Measurements from ENCODE around the gene GIPC3. TPM values are rescaled to one million over a fixed set of nuclear protein-coding genes. Genes with fewer than 3 reads are reported as not detected.
A peak's percentile ranks its signal among the peaks of the same experiment; 100 is the strongest.

The GIPC3 gene
- total and polyA plus RNA-seq, 2 experiments from 2014 or later: 0.48 to 0.59 TPM

GRCh38 chr19:3606174-3606689 is 21.0 kb downstream of the GIPC3 start:
- ATAC-seq (peak; percentile 58), DNase-seq (ENCODE audit: low spot score) (peak; percentile 65)
- peak overlapping the region; percentile 56 for H3K4me3 Mint-ChIP-seq
- TF ChIP-seq EZH2phosphoT487 (IDR thresholded peaks at IDR 0.05; ENCODE audit: unreplicated experiment) (no peak), STAT1 (IDR thresholded peaks at IDR 0.05; ENCODE audit: unreplicated experiment) (no peak), ZNF462 (CRISPR knock-in tag; IDR thresholded peaks at IDR 0.05) (no peak), ZNF114 (CRISPR knock-in tag; IDR thresholded peaks at IDR 0.05) (no peak), REST (IDR thresholded peaks at IDR 0.05; ENCODE audit: unreplicated experiment) (no peak), JUNB (IDR thresholded peaks at IDR 0.05; ENCODE audit: unreplicated experiment) (no peak), CTCF (conservative IDR thresholded peaks at IDR 0.05; ENCODE audit: low read depth in 2 of 2) (no peak), NANOG (IDR thresholded peaks at IDR 0.05; ENCODE audit: borderline replicate concordance) (no peak), POLR2AphosphoS5 (IDR thresholded peaks at IDR 0.05; ENCODE audit: low read depth) (no peak), EZH2 (IDR thresholded peaks at IDR 0.05; ENCODE audit: low read depth, unreplicated experiment) (no peak), ETS1 (IDR thresholded peaks at IDR 0.05) (no peak), ZNF331 (CRISPR knock-in tag; IDR thresholded peaks at IDR 0.05; ENCODE audit: low read depth) (no peak), CREB1 (CRISPR knock-in tag; IDR thresholded peaks at IDR 0.05; ENCODE audit: low read depth) (no peak)
- Histone ChIP-seq H3K27ac (ENCODE audit: low read depth) (no peak overlapping the region), H3K9me2 (ENCODE audit: insufficient read depth) (no peaks in the 10 kb centered on the region), H3K27me3 (ENCODE audit: insufficient read depth) (peaks cover 11% of the 10 kb centered on the region), H3F3A (replicated peaks; ENCODE audit: low read depth) (peaks cover 4% of the 10 kb centered on the region; the same call in 1 of the 2 replicates), H3K4me1 (ENCODE audit: insufficient read depth) (peaks cover 10% of the 10 kb centered on the region), H3K4me3 (peak overlapping the region; percentile 64), H2AFZ (peak overlapping the region; percentile 80), H3K79me2 (replicated peaks; ENCODE audit: insufficient read depth) (no peaks in the 10 kb centered on the region), H3K36me3 (ENCODE audit: insufficient read depth) (no peaks in the 10 kb centered on the region), H3K4me2 (peak overlapping the region; percentile 95), H4K20me1 (replicated peaks; ENCODE audit: insufficient read depth) (no peaks in the 10 kb centered on the region)
- peaks cover 8% of the 10 kb centered on the region; the same call in 2 of the 3 replicates for H3K36me3 Mint-ChIP-seq (ENCODE audit: low read depth)
- H3K4me1 Mint-ChIP-seq: peaks cover 11% of the 10 kb centered on the region
- no peaks in the 10 kb centered on the region for H3K9me3 Mint-ChIP-seq
- peaks cover 10% of the 10 kb centered on the region for H3K27me3 Mint-ChIP-seq (ENCODE audit: insufficient read depth, low read depth, poor library complexity)
- H3K27ac Mint-ChIP-seq: no peak overlapping the region
